GM21717 (cell line): ENCODE measurements around the gene ANO1.
"Not testable (repeated sequence)": the region's sequence is repeated elsewhere in the genome, so short reads cannot be mapped to it uniquely, and the experiment has no call there.

ENCODE experiments used
- ATAC-seq: cut with Tn5 transposase; IDR thresholded peaks from one replicate; pipeline ENCODE4 v1.9.1; 2021; ENCODE audit warnings: mild to moderate bottlenecking, moderate library complexity; ENCODE audit not compliant: unreplicated experiment

The ANO1 gene

DNA sequence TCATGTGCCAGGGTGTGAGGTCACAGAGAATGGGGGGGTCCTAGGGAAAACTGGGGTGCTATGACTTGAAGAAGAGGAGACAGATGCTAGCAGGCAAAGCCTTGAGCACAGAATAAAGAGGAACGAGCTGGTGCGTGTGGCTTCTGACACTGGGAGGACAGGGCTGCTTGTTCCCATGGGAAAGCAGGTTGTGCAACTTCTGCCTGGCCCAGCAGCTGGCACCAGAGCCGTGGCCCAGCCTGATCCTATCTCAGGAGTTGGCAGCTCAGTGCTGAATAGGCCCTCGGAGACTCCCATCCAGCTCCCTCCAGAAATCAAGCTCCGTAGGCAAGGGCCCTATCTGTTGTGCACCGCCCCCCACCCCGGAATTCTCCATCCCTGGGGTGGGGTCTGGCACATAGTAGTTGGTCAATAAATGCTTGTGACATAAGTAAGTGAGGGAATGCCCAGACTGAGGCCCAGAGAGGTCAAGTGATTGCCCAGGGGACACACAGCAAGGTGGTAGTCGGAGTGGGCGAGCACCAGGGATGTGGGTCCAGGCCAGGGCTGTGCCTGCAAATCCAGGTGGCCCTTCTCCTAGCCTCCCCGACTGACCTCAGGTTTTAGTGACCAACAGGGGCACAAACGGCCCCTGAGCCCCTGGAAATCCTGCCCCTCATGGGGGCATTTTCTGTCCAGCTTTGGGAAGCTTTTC lies 105.5 kb downstream of the ANO1 start:
- no peak for ATAC-seq

DNA sequence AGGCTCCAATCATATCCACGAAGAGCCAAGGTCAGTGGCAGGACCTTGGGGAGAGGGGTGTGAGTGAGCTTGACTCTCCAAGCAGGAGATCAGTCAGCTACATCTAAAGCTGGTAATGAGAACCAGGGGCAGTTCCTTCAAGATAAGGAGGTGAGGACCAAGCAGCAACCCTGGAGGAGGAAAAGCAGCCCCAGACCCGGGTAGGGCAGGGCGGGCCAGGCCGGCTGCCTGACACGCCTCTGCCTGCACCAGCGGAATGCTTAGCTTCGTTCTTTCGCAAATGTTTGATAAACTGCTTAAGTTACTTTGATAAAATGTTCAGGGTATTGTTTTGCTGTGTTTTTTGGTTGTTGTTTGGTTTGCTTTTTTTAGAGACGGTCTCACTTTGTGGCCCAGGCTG lies 106.3 kb downstream of the ANO1 start:
- no peak for ATAC-seq

DNA sequence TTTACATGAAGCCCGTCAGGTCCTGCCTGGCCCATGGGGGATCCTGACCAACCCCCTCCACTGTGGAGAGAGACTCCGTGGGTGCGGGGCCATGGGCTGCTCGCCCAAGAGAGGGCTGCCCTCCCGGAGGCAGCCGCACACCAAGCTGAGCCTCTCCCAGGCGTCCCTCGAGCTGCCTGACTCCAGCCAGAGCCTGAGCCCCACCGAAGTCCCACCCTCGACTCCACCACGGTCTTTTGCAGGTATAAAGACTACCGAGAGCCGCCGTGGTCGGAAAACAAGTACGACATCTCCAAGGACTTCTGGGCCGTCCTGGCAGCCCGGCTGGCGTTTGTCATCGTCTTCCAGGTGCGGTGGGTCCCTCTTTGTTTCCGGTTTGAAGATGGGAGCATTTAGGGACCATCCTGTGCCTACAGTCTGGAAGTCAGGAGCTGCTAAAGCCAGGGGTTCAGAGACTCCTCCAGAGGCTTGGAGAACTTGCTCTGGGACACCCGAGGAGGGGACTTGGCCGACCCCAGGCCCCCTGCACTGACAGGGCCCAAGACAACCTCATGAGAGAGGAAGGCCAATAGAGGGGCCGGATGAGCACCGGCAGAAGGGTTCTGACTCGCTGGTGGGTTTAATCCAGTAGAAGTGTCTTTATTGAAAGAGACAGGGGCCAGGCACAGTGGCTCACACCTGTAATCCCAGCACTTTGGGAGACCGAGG lies 107.4 kb downstream of the ANO1 start:
- no peak for ATAC-seq

DNA sequence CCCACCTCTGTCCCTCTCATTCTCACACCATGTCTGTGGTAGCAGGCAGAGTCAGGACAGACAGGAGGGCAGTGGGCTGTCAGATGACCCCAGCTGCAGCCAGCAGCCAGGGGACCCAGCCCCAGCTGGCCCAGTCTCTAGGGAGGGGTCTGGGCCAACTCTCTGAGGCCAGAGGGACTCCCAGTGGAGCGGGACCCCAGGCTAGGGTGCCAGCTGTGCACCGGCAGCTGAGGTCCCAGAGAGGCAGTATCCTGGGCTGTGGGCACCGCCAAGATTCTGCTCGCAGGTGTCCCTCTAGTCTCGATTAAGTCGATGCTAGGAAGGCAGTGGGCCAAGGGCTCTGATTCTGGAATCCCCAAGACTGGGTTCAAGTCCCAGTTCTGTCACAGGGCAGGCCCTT lies 108.3 kb downstream of the ANO1 start:
- no peak for ATAC-seq

DNA sequence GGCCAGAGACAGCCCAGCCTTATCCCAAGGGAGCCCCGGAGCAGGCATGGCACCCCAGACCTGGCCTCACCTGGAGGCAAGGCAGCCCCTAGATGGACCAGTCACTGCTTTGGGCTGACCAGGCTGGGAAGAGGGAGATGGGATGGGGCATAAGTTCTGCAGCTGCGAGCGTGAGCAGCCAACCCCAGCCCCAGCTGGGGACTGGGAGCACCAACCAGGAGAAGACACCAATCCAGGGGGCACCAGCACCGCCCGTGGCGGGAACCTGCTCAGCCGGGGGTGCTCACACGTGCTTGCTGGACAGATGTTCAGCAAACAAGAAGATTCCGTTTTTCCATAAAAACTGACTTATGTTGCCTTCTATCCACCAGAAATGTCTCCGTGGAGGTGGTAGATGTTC lies 108.8 kb downstream of the ANO1 start:
- ATAC-seq: no peak

DNA sequence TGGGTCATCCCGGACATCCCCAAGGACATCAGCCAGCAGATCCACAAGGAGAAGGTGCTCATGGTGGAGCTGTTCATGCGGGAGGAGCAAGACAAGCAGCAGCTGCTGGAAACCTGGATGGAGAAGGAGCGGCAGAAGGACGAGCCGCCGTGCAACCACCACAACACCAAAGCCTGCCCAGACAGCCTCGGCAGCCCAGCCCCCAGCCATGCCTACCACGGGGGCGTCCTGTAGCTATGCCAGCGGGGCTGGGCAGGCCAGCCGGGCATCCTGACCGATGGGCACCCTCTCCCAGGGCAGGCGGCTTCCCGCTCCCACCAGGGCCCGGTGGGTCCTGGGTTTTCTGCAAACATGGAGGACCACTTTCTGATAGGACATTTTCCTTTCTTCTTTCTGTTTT lies 109.7 kb downstream of the ANO1 start:
- no peak for ATAC-seq

DNA sequence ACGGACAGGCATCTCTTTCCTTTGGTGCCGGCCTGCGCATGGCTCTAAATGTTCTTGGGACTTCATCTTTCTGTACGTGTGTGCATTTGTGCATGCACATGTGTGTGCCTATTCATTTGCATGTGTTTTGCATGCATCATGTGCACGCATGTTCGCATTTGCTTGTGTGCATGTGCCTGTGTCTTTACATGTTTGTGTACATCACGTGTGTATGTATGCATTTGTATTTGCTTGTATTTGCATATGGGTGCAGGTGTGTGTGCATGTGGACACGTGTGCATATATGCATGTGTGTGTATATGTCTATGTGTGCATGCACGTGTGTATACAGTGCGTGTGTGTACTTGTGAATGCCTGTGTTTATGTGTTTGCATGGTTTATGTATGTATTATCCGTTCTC lies 111.5 kb downstream of the ANO1 start:
- no peak for ATAC-seq

DNA sequence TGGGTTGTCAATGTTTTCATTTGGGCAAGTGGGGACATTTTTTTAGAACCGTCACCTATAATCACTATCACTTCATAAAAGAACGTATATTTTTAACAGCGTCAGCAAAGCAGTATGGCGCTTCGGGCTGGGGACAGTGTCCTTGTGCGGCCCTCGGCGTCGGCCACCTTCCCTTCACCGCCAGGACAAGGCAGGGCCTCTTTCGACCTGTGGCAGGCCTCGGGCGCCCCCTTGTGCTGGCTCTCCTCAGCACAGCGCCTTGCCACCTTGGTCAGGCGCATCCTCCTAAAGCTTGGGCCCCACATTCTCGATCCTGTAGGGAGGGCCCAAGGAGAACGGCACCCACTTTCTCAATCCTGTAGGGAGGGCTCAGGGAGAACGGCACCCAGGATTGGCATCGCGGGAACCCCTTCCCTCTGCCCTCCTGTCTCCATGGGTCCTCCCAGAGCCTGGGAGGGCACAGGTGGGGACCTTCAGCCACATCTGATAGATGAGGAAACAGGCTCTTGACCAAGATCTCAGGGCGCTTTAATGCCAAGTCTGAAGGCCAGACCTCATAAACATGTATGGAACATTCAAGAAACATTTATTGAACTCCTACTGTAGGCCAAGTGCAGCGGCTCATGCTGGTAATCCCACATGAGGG lies 113.5 kb downstream of the ANO1 start:
- ATAC-seq: no peak

DNA sequence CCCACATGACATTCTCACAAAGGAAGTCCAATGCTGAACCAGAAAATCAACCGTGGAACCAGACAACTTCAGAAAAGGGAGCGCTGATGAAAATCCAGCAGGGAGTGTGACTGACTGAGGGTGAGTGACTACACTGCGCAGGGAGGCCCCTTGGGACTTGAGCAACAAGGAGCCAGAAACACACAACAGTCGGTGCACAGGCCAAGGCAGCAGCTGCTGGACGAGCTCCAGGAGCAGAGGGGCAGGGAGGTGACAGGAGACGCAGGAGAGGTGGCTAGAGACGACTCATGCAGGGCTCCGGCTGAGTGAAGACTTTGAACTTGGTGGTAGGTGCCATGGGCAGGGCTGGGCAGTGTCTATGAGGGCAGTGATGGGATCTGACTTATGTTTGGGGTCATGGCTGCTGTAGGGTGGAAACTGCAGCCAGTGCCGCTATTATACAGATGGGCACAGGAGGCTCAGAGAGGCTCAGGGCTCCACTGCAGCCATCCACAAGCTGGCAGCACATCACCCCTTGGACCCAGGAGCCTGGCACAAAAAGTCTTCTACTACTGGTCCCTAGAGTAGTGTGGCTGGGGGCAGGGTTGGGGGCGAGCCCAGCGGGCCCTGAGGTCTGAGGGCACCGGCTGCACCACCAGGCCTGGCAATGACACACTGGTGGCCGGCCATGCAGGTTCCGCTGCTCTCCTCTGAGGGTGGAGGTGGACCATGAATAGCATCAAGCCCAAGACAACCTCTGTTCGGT lies 114.7 kb downstream of the ANO1 start:
- no peak for ATAC-seq

DNA sequence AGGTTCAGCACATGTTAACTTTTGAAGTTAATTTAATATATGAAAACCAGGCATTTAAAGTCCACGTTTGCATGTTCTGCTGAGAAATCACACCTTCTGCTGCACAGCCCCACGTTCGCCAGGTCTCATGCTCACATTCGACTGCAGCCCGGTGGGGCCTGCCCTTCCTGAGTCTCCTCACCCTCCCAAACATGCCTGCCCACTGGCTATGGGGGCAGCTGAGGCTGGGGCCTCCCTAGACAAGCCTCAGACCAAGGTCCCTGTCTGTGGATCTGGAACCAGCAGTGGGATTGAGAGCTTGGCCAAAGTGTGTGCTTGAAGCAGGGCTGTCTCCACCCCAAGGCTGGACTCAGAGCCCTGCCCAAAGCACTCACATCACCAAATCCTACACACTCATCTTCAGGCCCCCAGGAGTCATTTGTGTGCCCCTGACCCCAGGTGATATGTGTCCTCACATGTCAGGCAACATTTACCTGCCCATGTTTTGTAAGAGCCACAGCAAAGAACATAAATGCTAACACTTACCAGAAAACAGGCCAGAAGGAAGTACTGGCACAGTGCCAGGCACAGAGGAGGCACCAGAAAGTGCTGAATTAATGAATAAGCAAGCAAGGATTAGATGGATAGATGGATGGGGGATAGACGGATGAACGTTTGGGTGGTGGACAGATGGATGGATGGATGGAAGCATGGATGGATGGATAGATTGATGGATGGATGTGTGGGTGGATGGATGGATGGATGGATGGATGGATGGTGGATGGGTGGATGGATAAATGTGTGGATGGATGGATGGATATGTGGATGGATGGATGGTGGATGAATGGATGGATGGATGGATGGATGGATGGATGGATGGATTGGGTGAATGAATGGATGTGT lies 115.5 kb downstream of the ANO1 start:
- no peak for ATAC-seq

DNA sequence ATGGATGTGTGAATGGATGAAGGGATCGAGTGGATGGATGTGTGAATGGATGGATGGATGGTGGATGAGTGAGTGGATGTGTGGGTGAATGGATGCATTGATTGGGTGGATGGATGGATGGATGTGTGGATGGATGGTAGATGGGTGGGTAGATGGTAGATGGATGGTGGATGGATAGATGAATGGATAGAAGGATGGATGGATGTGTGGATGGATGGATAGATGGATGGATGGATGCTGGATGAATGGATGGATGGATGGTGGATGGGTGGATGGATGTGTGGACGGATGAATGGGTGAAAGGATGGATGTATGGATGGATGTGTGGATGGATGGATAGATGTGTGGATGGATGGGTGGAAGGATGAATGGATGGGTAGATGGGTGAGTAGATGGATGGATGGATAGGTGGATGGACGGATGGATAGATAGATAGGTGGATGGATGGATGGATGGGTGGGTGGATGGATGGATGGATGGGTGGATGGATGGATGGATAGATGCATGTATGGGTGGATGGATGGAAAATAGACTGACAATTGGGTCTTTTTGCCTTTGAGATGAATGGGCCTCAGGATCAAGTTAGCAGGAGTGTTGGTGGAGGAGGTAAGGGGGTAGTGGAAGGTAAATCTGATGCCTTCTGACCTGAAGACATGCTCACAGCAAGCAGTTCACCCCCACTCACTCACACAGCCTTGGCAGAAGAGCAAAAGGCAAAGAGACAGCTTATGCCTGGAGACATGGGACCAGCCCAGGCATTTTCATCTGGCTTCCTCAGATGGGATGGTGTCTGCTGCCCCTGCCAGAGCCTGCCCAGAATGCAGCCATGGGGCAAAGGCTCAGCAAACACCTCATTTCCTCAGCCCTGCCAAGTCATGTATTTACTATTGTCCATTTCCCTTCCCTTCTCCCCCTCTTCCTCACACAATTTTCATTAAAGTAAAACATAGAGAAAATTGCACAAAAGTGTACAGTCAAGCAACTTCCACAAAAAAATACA lies 117.0 kb downstream of the ANO1 start:
- ATAC-seq: no peak

DNA sequence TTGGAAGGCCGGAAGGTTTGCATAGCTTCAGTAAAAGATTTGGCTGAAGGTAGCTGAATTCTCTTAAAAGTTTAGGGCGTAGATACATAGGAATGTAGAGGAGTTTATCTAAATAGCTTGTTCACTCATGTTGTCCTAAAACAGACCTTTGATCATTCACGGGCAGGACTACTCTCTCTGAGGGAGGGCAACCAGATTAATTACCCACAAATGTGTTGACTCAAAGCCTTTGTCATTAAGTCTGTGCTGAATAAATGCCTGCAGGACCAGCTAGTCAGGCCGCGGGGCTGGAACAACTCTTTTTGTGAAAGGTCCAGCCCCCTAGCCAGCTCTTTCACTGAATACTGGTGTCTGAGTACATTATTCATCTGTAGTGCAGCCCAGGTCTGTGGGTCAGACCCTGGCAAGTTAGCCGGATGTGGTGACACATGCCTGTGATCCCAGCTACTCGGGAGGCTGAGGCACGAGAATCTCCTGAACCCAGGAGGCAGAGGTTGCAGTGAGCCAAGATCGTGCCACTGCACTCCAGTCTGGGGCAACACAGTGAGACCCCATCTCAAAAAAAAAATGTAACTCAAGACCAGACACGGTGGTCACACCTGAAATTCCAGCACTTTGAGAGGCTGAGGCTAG lies 122.2 kb downstream of the ANO1 start:
- ATAC-seq: no peak

DNA sequence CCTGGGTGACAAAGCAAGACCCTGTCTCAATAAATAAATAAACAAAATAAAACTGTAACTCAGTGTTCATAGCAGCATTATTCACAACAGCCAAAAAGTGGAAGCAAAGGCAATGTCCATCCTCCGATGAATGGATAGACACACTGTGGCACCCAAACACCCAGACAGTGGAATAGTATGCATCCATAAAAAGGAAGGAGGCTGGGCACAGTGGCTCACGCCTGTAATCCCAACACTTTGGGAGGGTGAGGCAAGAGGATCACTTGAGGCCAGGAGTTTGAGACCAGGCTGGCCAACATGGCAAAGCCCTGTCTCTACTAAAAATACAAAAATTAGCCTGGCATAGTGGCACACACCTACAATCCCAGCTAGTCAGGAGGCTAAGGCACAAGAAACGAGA lies 122.9 kb downstream of the ANO1 start:
- ATAC-seq: not testable (repeated sequence)

DNA sequence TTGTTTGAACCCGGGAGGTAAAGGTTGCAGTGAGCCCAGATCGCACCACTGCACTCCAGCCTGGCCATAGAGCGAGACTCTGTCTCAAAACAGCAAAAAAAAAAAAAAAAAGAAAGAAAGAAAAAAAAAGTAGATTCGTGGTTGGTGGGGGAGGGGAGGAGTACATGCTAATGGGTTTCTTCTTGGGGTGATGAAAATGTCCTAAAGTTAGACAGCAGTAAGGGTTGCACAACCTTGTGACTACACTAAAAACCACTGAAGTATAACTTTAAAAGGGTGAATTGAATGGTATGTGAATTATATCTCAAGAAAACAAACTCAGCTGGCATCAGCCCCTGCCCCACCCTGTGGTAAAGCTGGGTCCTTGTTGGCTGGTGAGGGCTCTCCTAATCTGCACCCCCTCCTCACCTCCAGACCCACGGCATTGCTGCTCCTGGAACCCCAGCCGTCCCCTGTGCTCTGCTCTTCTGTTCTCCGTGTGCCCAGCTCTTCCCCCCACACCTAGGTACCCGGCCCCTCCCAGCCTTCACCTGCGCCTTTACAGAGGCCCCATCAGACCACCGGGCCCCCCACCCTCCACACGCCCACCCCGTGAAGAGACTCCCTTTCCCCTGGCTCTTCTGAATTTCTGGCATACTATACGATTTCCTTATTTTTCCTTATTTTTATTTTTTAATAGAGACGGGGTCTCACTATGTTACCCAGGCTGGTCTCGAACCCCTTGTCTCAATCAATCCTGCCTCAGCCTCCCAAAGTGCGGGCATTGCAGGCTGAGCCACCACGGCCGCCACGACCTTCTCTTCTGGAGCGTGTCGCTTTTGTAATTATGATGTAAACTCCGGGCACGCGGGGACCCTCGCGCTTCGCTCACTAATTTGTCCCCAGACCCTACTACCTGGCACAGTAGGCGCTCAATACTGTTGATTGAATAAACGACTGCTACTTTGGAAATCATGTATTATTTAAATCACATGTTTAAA lies 124.1 kb downstream of the ANO1 start:
- ATAC-seq: no peak

DNA sequence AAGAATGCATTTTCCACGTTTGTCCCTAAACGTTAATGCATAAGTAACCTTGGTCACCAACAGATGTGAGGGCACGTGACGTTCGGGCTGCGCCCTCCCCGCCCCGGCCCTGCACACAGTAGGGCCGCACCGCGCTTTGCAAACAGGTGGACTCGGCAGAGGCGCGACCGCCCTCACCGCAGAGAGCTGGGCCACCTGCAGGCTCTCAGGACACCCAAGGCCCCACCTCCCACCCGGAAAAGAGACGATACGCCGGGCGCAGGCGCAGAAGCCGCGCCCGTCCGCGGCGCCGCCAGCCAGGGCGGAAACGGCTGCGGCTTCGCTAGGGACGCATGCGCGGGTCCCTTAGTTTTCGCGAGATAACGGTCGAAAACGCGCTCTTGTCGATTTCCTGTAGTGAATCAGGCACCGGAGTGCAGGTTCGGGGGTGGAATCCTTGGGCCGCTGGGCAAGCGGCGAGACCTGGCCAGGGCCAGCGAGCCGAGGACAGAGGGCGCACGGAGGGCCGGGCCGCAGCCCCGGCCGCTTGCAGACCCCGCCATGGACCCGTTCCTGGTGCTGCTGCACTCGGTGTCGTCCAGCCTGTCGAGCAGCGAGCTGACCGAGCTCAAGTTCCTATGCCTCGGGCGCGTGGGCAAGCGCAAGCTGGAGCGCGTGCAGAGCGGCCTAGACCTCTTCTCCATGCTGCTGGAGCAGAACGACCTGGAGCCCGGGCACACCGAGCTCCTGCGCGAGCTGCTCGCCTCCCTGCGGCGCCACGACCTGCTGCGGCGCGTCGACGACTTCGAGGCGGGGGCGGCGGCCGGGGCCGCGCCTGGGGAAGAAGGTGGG lies 125.0 kb downstream of the ANO1 start, which contains the start of gene FADD:
FADD (plus strand) TSS at position 377 of the 831 bp plus-strand sequence; CDS start at position 541, 164 bp downstream.
- ATAC-seq: peak; percentile 59

DNA sequence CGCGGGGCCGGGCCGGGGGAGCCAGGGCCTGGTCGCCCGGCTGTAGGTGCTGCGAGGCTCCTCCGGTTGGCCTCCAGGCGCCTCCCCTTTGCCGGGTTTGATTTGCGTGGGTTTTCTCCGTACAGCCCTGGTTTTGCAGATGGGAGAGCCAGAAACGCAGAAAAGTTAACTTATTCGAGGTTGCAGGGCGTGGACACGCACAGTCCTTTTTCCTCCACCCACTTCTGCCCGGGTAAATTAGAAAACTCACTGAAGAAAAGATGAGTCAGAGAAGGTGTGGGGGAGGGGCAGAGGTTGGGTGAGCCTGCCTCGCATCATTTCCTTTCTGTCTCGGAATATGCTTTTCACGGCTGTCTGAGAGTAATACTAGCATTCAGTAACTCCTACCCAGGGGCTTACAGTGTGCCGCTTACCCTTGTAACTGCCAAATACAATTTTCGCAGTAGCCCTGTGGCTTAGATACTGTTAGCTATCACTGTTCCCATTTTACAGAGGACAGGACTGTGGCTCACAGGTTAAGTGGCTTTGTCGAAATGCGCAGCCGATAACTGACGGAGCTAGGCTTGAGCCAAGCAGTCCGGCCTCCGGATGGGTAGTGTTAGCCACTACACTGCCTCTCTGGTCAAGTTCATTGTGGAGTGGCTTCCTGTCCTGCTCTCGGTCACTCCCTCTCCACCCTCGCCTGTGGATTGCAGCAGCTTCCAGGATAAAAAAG lies 125.8 kb downstream of the ANO1 start:
- peak; percentile 31 for ATAC-seq
